Measurements from ENCODE around the gene ZFP36.
"Not testable (repeated sequence)": the region's sequence is repeated elsewhere in the genome, so short reads cannot be mapped to it uniquely, and the experiment has no call there.

Gene ZFP36

DNA sequence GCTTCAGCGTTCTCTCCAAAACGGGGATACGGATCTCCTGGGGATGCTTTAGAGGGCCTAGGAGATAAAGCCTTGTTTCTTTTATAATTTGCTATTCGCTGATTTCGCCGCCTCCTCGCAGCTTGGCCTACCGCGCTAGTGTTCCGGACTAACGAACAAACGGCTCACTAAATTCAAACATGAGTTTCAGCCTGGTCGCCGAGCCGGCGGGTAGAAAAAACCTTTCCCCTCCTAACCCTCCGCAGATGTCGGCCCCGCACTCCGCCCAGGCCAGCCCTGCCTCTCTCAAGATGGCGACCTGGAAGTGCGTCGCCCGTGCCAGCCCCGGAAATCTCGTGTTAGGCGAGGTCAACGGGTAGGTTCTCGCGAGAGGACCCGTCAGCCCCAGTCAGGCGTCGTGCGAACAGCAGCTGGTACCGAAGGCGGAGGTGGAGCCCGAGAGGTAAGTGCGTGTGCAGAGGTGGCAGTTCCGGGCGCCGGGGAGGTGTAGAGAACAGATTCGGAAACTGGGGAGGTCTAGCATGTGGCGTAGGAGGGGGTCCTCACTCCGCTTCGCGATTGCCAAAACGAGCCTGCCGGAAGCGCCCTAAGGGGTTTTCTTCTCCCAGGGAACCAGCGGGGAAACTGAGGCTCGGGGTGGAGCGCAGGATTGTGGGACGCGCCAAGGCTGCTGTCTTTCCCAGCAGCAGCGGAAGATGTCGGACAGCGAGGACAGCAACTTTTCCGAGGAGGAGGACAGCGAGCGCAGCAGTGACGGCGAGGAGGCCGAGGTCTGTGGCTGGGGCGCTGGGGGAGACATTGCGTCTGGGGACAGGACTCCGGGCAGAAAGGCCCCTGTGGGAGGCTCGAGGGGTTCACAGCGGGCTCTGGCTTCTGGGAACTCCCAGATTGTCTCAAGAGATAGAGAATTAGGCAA lies 38.8 kb downstream of the ZFP36 start, which contains the start of gene SUPT5H:
SUPT5H (plus strand) TSS at position 387 of the 916 bp plus-strand sequence; CDS start at position 696, 309 bp downstream.
- H3K4me1 ChIP-seq, result peaks cover 24% of the 10 kb centered on the region
- H3K27me3 ChIP-seq (ENCODE audit: control insufficient read depth, insufficient read depth, low read length), result no peaks in the 10 kb centered on the region
- no peak for TF ChIP-seq CTCF (IDR thresholded peaks at IDR 0.05)
- peak within 1 kb of the TSS; percentile 83 for H3K4me2 ChIP-seq (ENCODE audit: low read length)
- H3K9me3 ChIP-seq (ENCODE audit: control insufficient read depth, low read length), result no peaks in the 10 kb centered on the region
- peak within 1 kb of the TSS; percentile 96 for H3K9ac ChIP-seq
- H3K27ac ChIP-seq, result peak within 1 kb of the TSS; percentile 84
- H3K4me3 ChIP-seq (ENCODE audit: low read depth, low read length), result peak within 1 kb of the TSS; percentile 100
- no peaks in the 10 kb centered on the region for H3K36me3 ChIP-seq (ENCODE audit: control insufficient read depth, insufficient read depth, low read length)
- peaks cover 45% of the 10 kb centered on the region for H3K79me2 ChIP-seq
- peak within 1 kb of the TSS; percentile 87 for H2AFZ ChIP-seq

GRCh38 chr19:39446365-39447084 lies 39.9 kb downstream of the ZFP36 start:
- Histone ChIP-seq H3K79me2 (peaks cover 53% of the 10 kb centered on the region), H3K4me1 (peaks cover 34% of the 10 kb centered on the region), H3K4me3 (ENCODE audit: low read depth, low read length) (peak overlapping the region; percentile 100), H3K9ac (peak overlapping the region; percentile 96), H3K27me3 (ENCODE audit: control insufficient read depth, insufficient read depth, low read length) (no peaks in the 10 kb centered on the region), H3K9me3 (ENCODE audit: control insufficient read depth, low read length) (no peaks in the 10 kb centered on the region), H3K4me2 (ENCODE audit: low read length) (peak overlapping the region; percentile 83), H3K27ac (peak overlapping the region; percentile 84), H3K36me3 (ENCODE audit: control insufficient read depth, insufficient read depth, low read length) (no peaks in the 10 kb centered on the region), H2AFZ (no peak overlapping the region)
- TF ChIP-seq CTCF (IDR thresholded peaks at IDR 0.05), result no peak

DNA sequence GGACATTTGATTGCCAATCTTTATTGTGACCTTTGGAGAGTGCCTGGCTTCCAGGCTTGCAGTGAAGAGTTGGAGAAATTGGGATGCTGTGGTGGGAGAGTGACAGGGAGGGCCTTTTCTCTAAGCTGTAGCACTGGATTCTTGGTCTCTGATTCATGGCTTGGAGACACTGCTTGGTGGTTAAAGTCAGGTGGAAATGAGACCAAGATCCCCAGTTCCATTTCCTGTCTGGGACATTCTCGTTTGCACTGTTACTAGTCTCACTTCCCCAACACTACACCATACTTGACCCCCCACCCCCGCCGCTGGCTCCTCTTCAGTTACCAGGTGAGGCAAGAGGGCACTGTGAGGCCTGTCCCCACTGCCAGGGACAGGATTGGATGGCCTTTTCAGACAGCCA lies 41.6 kb downstream of the ZFP36 start:
- Histone ChIP-seq H3K36me3 (ENCODE audit: control insufficient read depth, insufficient read depth, low read length) (no peaks in the 10 kb centered on the region), H3K27me3 (ENCODE audit: control insufficient read depth, insufficient read depth, low read length) (no peaks in the 10 kb centered on the region), H2AFZ (no peak overlapping the region), H3K79me2 (peaks cover 70% of the 10 kb centered on the region), H3K9me3 (ENCODE audit: control insufficient read depth, low read length) (no peaks in the 10 kb centered on the region), H3K4me2 (ENCODE audit: low read length) (no peak overlapping the region), H3K4me3 (ENCODE audit: low read depth, low read length) (no peak overlapping the region), H3K27ac (no peak overlapping the region), H3K4me1 (peaks cover 40% of the 10 kb centered on the region), H3K9ac (no peak overlapping the region)
- TF ChIP-seq CTCF (IDR thresholded peaks at IDR 0.05), result no peak

DNA sequence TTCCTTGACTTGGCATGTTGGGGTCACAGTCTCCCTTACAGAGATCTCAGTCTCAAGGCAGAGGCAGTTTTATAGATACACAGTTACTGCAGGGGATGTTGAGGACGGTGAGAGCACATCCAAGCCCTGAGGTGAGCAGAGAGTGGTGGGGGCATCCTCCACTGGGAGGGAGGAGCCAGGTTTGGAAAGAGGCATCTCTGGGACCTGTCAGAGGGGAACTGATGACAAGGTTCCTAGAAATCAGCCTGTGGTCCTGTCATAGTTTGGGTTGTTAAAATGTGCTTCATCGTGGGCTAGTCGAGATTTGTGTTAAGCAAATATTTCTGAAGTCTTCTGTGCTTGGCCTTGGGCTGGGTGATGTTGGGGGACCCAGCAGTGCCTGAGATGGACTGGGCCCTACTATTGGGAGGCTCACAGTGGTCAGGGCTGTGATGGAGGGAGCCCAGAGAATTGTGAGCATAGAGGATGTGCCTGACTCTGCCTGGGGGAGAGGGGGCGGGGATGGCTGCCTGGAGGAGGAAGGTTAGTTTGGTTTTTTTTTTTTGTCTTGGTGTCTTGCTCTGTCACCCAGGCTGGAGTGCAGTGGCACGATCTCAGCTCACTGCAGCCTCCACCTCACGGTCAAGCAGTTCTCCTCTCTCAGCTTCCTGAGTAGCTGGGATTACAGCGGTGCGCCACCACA lies 42.6 kb downstream of the ZFP36 start:
- Histone ChIP-seq H3K36me3 (ENCODE audit: control insufficient read depth, insufficient read depth, low read length) (no peaks in the 10 kb centered on the region), H3K9ac (no peak overlapping the region), H3K4me1 (peaks cover 40% of the 10 kb centered on the region), H3K79me2 (peaks cover 72% of the 10 kb centered on the region), H2AFZ (no peak overlapping the region), H3K9me3 (ENCODE audit: control insufficient read depth, low read length) (no peaks in the 10 kb centered on the region), H3K27ac (no peak overlapping the region), H3K4me2 (ENCODE audit: low read length) (no peak overlapping the region), H3K27me3 (ENCODE audit: control insufficient read depth, insufficient read depth, low read length) (no peaks in the 10 kb centered on the region), H3K4me3 (ENCODE audit: low read depth, low read length) (no peak overlapping the region)
- no peak for TF ChIP-seq CTCF (IDR thresholded peaks at IDR 0.05)

GRCh38 chr19:39451257-39451656 lies 44.6 kb downstream of the ZFP36 start:
- not testable (repeated sequence) for H3K9ac ChIP-seq; H3K4me3 ChIP-seq (ENCODE audit: low read depth, low read length); H3K27ac ChIP-seq; H3K27me3 ChIP-seq (ENCODE audit: control insufficient read depth, insufficient read depth, low read length); H3K36me3 ChIP-seq (ENCODE audit: control insufficient read depth, insufficient read depth, low read length); H3K9me3 ChIP-seq (ENCODE audit: control insufficient read depth, low read length); H3K4me2 ChIP-seq (ENCODE audit: low read length); H2AFZ ChIP-seq
- Histone ChIP-seq H3K79me2 (peaks cover 75% of the 10 kb centered on the region), H3K4me1 (peaks cover 38% of the 10 kb centered on the region)

All from parathyroid adenoma (tissue), 2 donors.